ENCODE measurements around the gene FHAD1. TPM values are rescaled to one million over a fixed set of nuclear protein-coding genes. Genes with fewer than 3 reads are reported as not detected.

Gene FHAD1
- total RNA-seq, 2 donors from 2014 or later, result 0.27 to 6.5 TPM

- 84% methylated on average over 9 of the region's 9 CpGs for WGBS
Measured at GRCh38 chr1:15405106-15405850, 158.3 kb downstream of the FHAD1 start.

GRCh38 chr1:15406614-15407559 is 159.9 kb downstream of the FHAD1 start:
- H3K4me1 ChIP-seq (replicated peaks), result peaks cover 6% of the 10 kb centered on the region
- 50% methylated on average over 11 of the region's 11 CpGs for WGBS
- no peak overlapping the region for H3K4me3 ChIP-seq
- no peak for TF ChIP-seq CTCF (IDR thresholded peaks at IDR 0.05)
- TF ChIP-seq POLR2AphosphoS5 (IDR thresholded peaks at IDR 0.05), result peak; percentile 45
- H3K27me3 ChIP-seq (replicated peaks; ENCODE audit: insufficient read depth), result no peaks in the 10 kb centered on the region
- intact Hi-C loops (cut with DNase I), result loop anchor here (5.0 kb wide), 1 partner anchor 65 kb away; no protein-coding TSS in a partner anchor
- no peaks in the 10 kb centered on the region for H3K36me3 ChIP-seq
- H3K27ac ChIP-seq, result no peak overlapping the region
- no peaks in the 10 kb centered on the region for H3K9me3 ChIP-seq
- DNase-seq (ENCODE audit: low spot score), result no peak

More at GRCh38 chr1:15405106-15405850, 158.3 kb downstream of the FHAD1 start:
- DNase-seq (ENCODE audit: low spot score), result no peak
- no peaks in the 10 kb centered on the region for H3K27me3 ChIP-seq (replicated peaks; ENCODE audit: insufficient read depth)
- no peaks in the 10 kb centered on the region for H3K9me3 ChIP-seq
- no peak overlapping the region for H3K4me3 ChIP-seq
- no peaks in the 10 kb centered on the region for H3K36me3 ChIP-seq
- H3K4me1 ChIP-seq (replicated peaks), result no peaks in the 10 kb centered on the region
- intact Hi-C loops (cut with DNase I), result loop anchor here (5.0 kb wide), 1 partner anchor 63 kb away; no protein-coding TSS in a partner anchor
- TF ChIP-seq CTCF (IDR thresholded peaks at IDR 0.05) (no peak), POLR2AphosphoS5 (IDR thresholded peaks at IDR 0.05) (no peak), POLR2A (IDR thresholded peaks at IDR 0.05) (no peak)
- no peak overlapping the region for H3K27ac ChIP-seq

GRCh38 chr1:15407580-15407979 is 160.6 kb downstream of the FHAD1 start:
- intact Hi-C loops (cut with DNase I), result loop anchor here (5.0 kb wide), 1 partner anchor 65 kb away; no protein-coding TSS in a partner anchor
- Histone ChIP-seq H3K36me3 (no peaks in the 10 kb centered on the region), H3K4me3 (no peak overlapping the region), H3K27me3 (replicated peaks; ENCODE audit: insufficient read depth) (no peaks in the 10 kb centered on the region), H3K9me3 (no peaks in the 10 kb centered on the region), H3K4me1 (replicated peaks) (peaks cover 10% of the 10 kb centered on the region), H3K27ac (no peak overlapping the region)
- TF ChIP-seq POLR2AphosphoS5 (IDR thresholded peaks at IDR 0.05) (no peak), POLR2A (IDR thresholded peaks at IDR 0.05) (no peak), CTCF (IDR thresholded peaks at IDR 0.05) (no peak)
- WGBS, result 84% methylated on average over 7 of the region's 7 CpGs
- no peak for DNase-seq (ENCODE audit: low spot score)

GRCh38 chr1:15408890-15409387 is 161.9 kb downstream of the FHAD1 start:
- TF ChIP-seq POLR2AphosphoS5 (IDR thresholded peaks at IDR 0.05) (no peak), POLR2A (IDR thresholded peaks at IDR 0.05) (no peak), CTCF (IDR thresholded peaks at IDR 0.05) (no peak)
- Histone ChIP-seq H3K4me3 (peak overlapping the region; percentile 89 to 94), H3K4me1 (replicated peaks) (peaks cover 10% of the 10 kb centered on the region), H3K9me3 (no peaks in the 10 kb centered on the region), H3K27ac (peak overlapping the region; percentile 74 to 75), H3K36me3 (no peaks in the 10 kb centered on the region), H3K27me3 (replicated peaks; ENCODE audit: insufficient read depth) (no peaks in the 10 kb centered on the region)
- DNase-seq (ENCODE audit: low spot score), result no peak
- WGBS, result 36% methylated on average over 14 of the region's 14 CpGs
- intact Hi-C loops (cut with DNase I), result loop anchor here (5.0 kb wide), 1 partner anchor 67 kb away; no protein-coding TSS in a partner anchor

All from prostate gland (tissue), 2 donors.